Stimulated activated CD4-positive, alpha-beta T cell treated with anti-CD3 and anti-CD28 coated beads, Interleukin-1b, Interleukin-23, amount 100 ng/mL, for 24 hours (primary cell): ENCODE measurements around the gene MAPK9.
A peak's percentile ranks its signal among the peaks of the same experiment; 100 is the strongest.

Source experiments
- DNase-seq, 4 experiments: peaks; one replicate each; pipeline ENCODE4 v3.0.0-alpha.2; 2020; ENCODE audit warnings: low read depth in 4 of 4, low spot score in 1 of 4

Gene MAPK9

GRCh38 chr5:180294913-180295555, 3.2 kb upstream of the MAPK9 start:
- DNase-seq, result no peak

- DNase-seq, result no peak
These were observed 2.5 kb upstream of the MAPK9 start for GRCh38 chr5:180294411-180294810.

- DNase-seq, result peak in 1 of 4 experiments; percentile 18
These were observed 496 bp downstream of the MAPK9 start for GRCh38 chr5:180291234-180291940.

- no peak for DNase-seq
These were observed 1.2 kb downstream of the MAPK9 start for GRCh38 chr5:180290568-180291233.

- DNase-seq, result no peak
These were observed 1.9 kb downstream of the MAPK9 start for GRCh38 chr5:180289966-180290365.

- DNase-seq, result no peak
These were observed 2.5 kb downstream of the MAPK9 start for GRCh38 chr5:180289433-180289832.

GRCh38 chr5:180287868-180288267, 4.0 kb downstream of the MAPK9 start:
- no peak for DNase-seq

- no peak for DNase-seq
These were observed 4.5 kb downstream of the MAPK9 start for GRCh38 chr5:180287404-180287803.

GRCh38 chr5:180284149-180284548, 7.7 kb downstream of the MAPK9 start:
- no peak for DNase-seq

- DNase-seq, result no peak
These were observed 8.8 kb downstream of the MAPK9 start for GRCh38 chr5:180283026-180283615.

GRCh38 chr5:180282281-180282680, 9.6 kb downstream of the MAPK9 start:
- DNase-seq, result no peak

- no peak for DNase-seq
These were observed 10.2 kb downstream of the MAPK9 start for GRCh38 chr5:180281706-180282105.

- no peak for DNase-seq
These were observed 17.2 kb downstream of the MAPK9 start for GRCh38 chr5:180274695-180275094.

GRCh38 chr5:180271221-180271620, 20.7 kb downstream of the MAPK9 start:
- DNase-seq, result no peak

- DNase-seq, result no peak
These were observed 32.6 kb downstream of the MAPK9 start for GRCh38 chr5:180259260-180259611.

GRCh38 chr5:180253036-180253824, 38.7 kb downstream of the MAPK9 start:
- no peak for DNase-seq

- no peak for DNase-seq
These were observed 40.0 kb downstream of the MAPK9 start for GRCh38 chr5:180251887-180252286.

- DNase-seq, result no peak
These were observed 40.7 kb downstream of the MAPK9 start for GRCh38 chr5:180251141-180251540.

- DNase-seq, result no peak
These were observed 41.6 kb downstream of the MAPK9 start for GRCh38 chr5:180250329-180250728.

GRCh38 chr5:180241600-180241999, 50.3 kb downstream of the MAPK9 start:
- no peak for DNase-seq

GRCh38 chr5:180238631-180239030, 53.3 kb downstream of the MAPK9 start:
- DNase-seq, result no peak
